ENCODE measurements around the gene RAD1.

GRCh38 chr5:34918025-34918424, 2.7 kb upstream of the RAD1 start:
- no peak for TF ChIP-seq CTCF (conservative IDR thresholded peaks at IDR 0.05 in 1 of 2, IDR thresholded peaks at IDR 0.05 in 1 of 2; ENCODE audit: low read depth in 1 of 2, low read length in 2 of 2)
- no peak for TF ChIP-seq EZH2 (IDR thresholded peaks at IDR 0.05; ENCODE audit: low read length, missing control alignments)

Data from fibroblast of lung (primary cell).